ENCODE data around the gene TAS2R60.
"Not testable (repeated sequence)": the region's sequence is repeated elsewhere in the genome, so short reads cannot be mapped to it uniquely, and the experiment has no call there.

The TAS2R60 gene

GRCh38 chr7:143479055-143479766 lies 36.0 kb downstream of the TAS2R60 start:
- no peak overlapping the region for H3K4me3 ChIP-seq (replicated peaks in 1 of 2; ENCODE audit: low read depth in 2 of 2, low read length in 2 of 2)
- TF ChIP-seq CTCF (IDR thresholded peaks at IDR 0.05; ENCODE audit: low read depth, low read length) = no peak
- no peak for DNase-seq (ENCODE audit: low read depth in 2 of 2)

GRCh38 chr7:143480501-143480900 lies 37.2 kb downstream of the TAS2R60 start:
- no peak overlapping the region for H3K4me3 ChIP-seq (replicated peaks in 1 of 2; ENCODE audit: low read depth in 2 of 2, low read length in 2 of 2)
- no peak for TF ChIP-seq CTCF (IDR thresholded peaks at IDR 0.05; ENCODE audit: low read depth, low read length)
- DNase-seq (ENCODE audit: low read depth in 2 of 2) = no peak

- TF ChIP-seq CTCF (IDR thresholded peaks at IDR 0.05; ENCODE audit: low read depth, low read length) = no peak
- no peak overlapping the region for H3K4me3 ChIP-seq (replicated peaks in 1 of 2; ENCODE audit: low read depth in 2 of 2, low read length in 2 of 2)
- DNase-seq (ENCODE audit: low read depth in 2 of 2) = peak in 1 of 2 donors; percentile 11
Measured at GRCh38 chr7:143484119-143484518, 40.9 kb downstream of the TAS2R60 start.

DNA sequence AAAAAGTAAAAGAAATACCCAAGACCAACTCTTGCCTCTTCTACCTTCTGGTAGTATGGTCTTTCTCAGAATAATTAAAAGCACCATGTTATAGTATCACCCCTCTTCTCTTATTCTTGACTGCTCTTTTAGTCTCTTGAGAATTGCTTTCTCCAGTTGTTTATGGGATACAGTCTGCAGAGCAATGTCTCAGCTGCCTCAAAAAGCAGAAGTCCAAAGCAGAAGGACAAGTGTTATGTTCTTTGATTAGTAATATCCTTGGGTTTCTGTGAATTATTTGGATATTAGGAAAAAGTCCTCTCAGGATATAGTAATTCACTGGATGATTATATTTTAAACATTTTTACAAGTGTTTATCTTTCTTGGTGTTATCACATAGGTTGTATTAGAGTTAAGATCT lies 41.8 kb downstream of the TAS2R60 start:
- no peak for DNase-seq (ENCODE audit: low read depth in 2 of 2)
- TF ChIP-seq CTCF (IDR thresholded peaks at IDR 0.05; ENCODE audit: low read depth, low read length) = no peak
- H3K4me3 ChIP-seq (replicated peaks in 1 of 2; ENCODE audit: low read depth in 2 of 2, low read length in 2 of 2) = no peak overlapping the region

GRCh38 chr7:143485500-143485899 lies 42.2 kb downstream of the TAS2R60 start:
- peak; percentile 13 to 58 for DNase-seq (ENCODE audit: low read depth in 2 of 2)
- TF ChIP-seq CTCF (IDR thresholded peaks at IDR 0.05; ENCODE audit: low read depth, low read length) = no peak
- no peak overlapping the region for H3K4me3 ChIP-seq (replicated peaks in 1 of 2; ENCODE audit: low read depth in 2 of 2, low read length in 2 of 2)

GRCh38 chr7:143486266-143486665 lies 43.0 kb downstream of the TAS2R60 start:
- H3K4me3 ChIP-seq (replicated peaks in 1 of 2; ENCODE audit: low read depth in 2 of 2, low read length in 2 of 2); DNase-seq (ENCODE audit: low read depth in 2 of 2): not testable (repeated sequence)

- DNase-seq (ENCODE audit: low read depth in 2 of 2) = no peak
- no peak overlapping the region for H3K4me3 ChIP-seq (replicated peaks in 1 of 2; ENCODE audit: low read depth in 2 of 2, low read length in 2 of 2)
- TF ChIP-seq CTCF (IDR thresholded peaks at IDR 0.05; ENCODE audit: low read depth, low read length) = no peak
Measured at GRCh38 chr7:143487061-143487460, 43.8 kb downstream of the TAS2R60 start.

All from cardiac fibroblast (primary cell).